B cell (primary cell): Measurements from ENCODE around the gene SLC25A34.

Experiments used
- EZH2 ChIP-seq: IDR thresholded peaks from 2 replicates; pipeline ENCODE4 v1.6.1; 2012; ENCODE audit warnings: borderline replicate concordance, low read depth, mild to moderate bottlenecking, moderate library complexity, low read length; ENCODE audit not compliant: insufficient read depth, poor library complexity, severe bottlenecking
- TF ChIP-seq, protein P1 (sequence below): fragments of 200-600 bp; IDR thresholded peaks from one replicate; pipeline ENCODE4 v1.8.0; 2022; ENCODE audit warnings: antibody characterized with exemption, mild to moderate bottlenecking

DNA sequence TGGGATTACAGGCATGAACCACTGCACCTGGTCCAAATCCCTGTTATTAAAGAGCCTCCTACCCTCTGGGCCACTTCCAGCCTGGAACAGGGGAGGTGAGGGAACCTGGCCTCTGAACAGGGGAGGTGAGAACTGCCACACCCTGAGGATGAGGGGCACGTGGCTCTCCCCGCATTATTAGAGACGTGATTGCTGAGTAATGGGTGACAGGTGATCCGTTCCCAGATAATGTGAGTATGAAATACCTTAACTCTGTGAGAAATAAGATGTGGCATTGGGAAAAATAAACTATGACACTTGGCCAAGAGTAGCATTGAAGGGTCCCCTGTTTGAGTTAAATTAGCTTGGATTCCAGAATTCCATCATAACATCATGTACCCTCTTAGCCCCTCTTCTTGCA lies 13.6 kb upstream of the SLC25A34 start:
- TF ChIP-seq, protein P1, sequence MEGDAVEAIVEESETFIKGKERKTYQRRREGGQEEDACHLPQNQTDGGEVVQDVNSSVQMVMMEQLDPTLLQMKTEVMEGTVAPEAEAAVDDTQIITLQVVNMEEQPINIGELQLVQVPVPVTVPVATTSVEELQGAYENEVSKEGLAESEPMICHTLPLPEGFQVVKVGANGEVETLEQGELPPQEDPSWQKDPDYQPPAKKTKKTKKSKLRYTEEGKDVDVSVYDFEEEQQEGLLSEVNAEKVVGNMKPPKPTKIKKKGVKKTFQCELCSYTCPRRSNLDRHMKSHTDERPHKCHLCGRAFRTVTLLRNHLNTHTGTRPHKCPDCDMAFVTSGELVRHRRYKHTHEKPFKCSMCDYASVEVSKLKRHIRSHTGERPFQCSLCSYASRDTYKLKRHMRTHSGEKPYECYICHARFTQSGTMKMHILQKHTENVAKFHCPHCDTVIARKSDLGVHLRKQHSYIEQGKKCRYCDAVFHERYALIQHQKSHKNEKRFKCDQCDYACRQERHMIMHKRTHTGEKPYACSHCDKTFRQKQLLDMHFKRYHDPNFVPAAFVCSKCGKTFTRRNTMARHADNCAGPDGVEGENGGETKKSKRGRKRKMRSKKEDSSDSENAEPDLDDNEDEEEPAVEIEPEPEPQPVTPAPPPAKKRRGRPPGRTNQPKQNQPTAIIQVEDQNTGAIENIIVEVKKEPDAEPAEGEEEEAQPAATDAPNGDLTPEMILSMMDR = no peak
- no peak for TF ChIP-seq EZH2
